ENCODE measurements around the gene PRELP. TPM values are rescaled to one million over a fixed set of nuclear protein-coding genes. Genes with fewer than 3 reads are reported as not detected.

Gene PRELP
- total and polyA plus RNA-seq, 10 of the 15 experiments (the other 5 are each of a cell fraction or from before 2014, with no cell fraction given), result 0.03 to 0.05 TPM; not detected in 8

DNA sequence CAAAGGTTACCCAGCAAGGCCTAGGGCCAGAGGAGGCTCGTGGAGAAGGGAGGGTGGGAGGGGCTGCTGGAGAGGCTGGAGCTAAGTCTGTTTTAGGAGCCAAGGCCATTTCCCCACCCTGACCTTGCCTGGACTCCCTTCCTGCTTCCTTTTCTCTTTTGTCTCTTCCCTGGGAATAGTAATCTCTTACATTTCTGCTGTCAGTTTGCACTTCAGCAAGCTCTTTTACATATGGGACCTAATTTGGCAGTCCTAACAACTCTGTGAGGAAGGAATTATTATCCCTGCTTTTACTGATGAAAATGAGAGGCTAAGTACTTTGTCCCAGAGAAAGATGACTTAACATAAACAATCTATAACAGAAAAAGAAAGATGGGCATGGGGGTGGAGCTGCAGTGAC is 32.2 kb downstream of the PRELP start (continued):
- TF ChIP-seq, protein P1, sequence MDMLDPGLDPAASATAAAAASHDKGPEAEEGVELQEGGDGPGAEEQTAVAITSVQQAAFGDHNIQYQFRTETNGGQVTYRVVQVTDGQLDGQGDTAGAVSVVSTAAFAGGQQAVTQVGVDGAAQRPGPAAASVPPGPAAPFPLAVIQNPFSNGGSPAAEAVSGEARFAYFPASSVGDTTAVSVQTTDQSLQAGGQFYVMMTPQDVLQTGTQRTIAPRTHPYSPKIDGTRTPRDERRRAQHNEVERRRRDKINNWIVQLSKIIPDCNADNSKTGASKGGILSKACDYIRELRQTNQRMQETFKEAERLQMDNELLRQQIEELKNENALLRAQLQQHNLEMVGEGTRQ (IDR thresholded peaks at IDR 0.05; ENCODE audit: borderline replicate concordance, low read depth, low read length), result no peak
- no peak for TF ChIP-seq SIX5 (IDR thresholded peaks at IDR 0.05; ENCODE audit: low read depth, low read length, severe bottlenecking)
- TF ChIP-seq, protein P2, sequence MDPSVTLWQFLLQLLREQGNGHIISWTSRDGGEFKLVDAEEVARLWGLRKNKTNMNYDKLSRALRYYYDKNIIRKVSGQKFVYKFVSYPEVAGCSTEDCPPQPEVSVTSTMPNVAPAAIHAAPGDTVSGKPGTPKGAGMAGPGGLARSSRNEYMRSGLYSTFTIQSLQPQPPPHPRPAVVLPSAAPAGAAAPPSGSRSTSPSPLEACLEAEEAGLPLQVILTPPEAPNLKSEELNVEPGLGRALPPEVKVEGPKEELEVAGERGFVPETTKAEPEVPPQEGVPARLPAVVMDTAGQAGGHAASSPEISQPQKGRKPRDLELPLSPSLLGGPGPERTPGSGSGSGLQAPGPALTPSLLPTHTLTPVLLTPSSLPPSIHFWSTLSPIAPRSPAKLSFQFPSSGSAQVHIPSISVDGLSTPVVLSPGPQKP (IDR thresholded peaks at IDR 0.05; ENCODE audit: low read depth, low read length), result no peak
- TF ChIP-seq NR2C2 (IDR thresholded peaks at IDR 0.05; ENCODE audit: borderline replicate concordance, control insufficient read depth, insufficient read length, low read depth), result no peak
- TF ChIP-seq, protein P3, sequence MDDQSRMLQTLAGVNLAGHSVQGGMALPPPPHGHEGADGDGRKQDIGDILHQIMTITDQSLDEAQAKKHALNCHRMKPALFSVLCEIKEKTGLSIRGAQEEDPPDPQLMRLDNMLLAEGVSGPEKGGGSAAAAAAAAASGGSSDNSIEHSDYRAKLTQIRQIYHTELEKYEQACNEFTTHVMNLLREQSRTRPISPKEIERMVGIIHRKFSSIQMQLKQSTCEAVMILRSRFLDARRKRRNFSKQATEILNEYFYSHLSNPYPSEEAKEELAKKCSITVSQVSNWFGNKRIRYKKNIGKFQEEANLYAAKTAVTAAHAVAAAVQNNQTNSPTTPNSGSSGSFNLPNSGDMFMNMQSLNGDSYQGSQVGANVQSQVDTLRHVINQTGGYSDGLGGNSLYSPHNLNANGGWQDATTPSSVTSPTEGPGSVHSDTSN (IDR thresholded peaks at IDR 0.05; ENCODE audit: insufficient replicate concordance, low read depth, low read length), result no peak
- no peak for TF ChIP-seq KDM1A (IDR thresholded peaks at IDR 0.05; ENCODE audit: borderline replicate concordance)

DNA sequence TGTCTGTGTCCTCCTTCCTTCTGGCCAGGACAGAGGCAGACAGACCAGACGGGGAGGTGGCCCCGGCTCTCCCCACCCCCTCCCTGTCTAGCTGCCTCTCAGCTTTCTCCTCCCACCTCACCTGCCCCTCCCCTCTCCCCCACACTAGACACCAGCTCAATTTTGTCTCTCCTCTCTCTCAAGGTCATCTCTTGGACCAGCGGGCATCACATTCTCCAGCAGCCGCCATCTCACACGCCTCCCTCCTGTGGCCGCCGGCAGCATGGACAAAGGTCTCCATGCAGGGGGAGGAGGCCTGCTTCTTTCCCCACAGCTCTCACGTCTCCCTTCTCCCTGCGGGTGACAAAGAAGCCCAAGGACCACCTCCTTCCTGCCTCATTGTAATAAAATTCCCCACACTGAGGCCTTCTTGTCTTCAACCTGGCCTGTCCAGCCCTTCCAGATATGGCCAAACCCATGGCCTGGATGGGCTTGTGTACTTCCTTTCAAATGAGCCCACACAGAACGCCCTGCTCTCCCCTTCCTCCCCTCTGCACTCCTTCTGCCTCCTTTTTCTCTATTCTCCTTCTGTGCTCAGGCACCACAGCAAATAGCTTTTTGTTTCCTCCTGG is 33.0 kb downstream of the PRELP start:
- Histone ChIP-seq H3K4me3 (no peak overlapping the region), H3K36me3 (ENCODE audit: control insufficient read depth in 2 of 2, insufficient read depth in 2 of 2, low read length in 1 of 2) (no peaks in the 10 kb centered on the region), H4K20me1 (ENCODE audit: control insufficient read depth, insufficient read depth) (no peaks in the 10 kb centered on the region), H3K4me1 (ENCODE audit: control insufficient read depth, insufficient read depth, low read length) (no peaks in the 10 kb centered on the region; the same call in 1 of the 2 replicates), H2AFZ (ENCODE audit: control insufficient read depth, low read depth, low read length) (no peak overlapping the region), H3K4me2 (ENCODE audit: control insufficient read depth, insufficient read depth) (no peak overlapping the region), H3K9ac (ENCODE audit: control insufficient read depth, insufficient read depth, low read length) (no peak overlapping the region), H3K27ac (ENCODE audit: control insufficient read depth, insufficient read depth) (no peak overlapping the region), H3K9me3 (replicated peaks; ENCODE audit: control insufficient read depth, insufficient read depth, low read length) (no peaks in the 10 kb centered on the region), H3K27me3 (replicated peaks in 1 of 2; ENCODE audit: control insufficient read depth in 2 of 2, insufficient read depth in 2 of 2, low read length in 1 of 2) (no peaks in the 10 kb centered on the region; a peak in 1 of 4 replicates), H3K79me2 (ENCODE audit: control insufficient read depth, insufficient read depth, low read length) (no peaks in the 10 kb centered on the region)
- ChIA-PET POLR2A (no interaction called here), CTCF (interaction anchor here (0.6 to 8.6 kb wide), 3 partner anchors 117 to 196 kb away, joined by 3 to 175 read pairs (median 3); no protein-coding TSS in a partner anchor), SMC1A (ENCODE audit: uncharacterized antibody, unreplicated experiment) (interaction anchor here (0.6 to 7.7 kb wide), 2 partner anchors 157 to 193 kb away, joined by 3 to 100 read pairs; no protein-coding TSS in a partner anchor), RAD21 (ENCODE audit: unreplicated experiment) (interaction anchor here (5.4 kb wide), 1 partner anchor 194 kb away, joined by 64 read pairs; no protein-coding TSS in a partner anchor)
- WGBS (ENCODE audit: insufficient coverage, insufficient replicate concordance, low lambda C conversion rate, missing lambda C conversion rate), result 51% methylated on average over 4 of the region's 10 CpGs
- in situ Hi-C loops (cut with MboI), result loop anchor here (5.0 kb wide), 1 partner anchor 194 kb away; no protein-coding TSS in a partner anchor
- BruUV-seq (replicated peaks), result no TSS peak
- no peak for ATAC-seq
- TF ChIP-seq POLR2AphosphoS2 (IDR thresholded peaks at IDR 0.05; ENCODE audit: low read depth, low read length), result no peak
- TF ChIP-seq, protein P4, sequence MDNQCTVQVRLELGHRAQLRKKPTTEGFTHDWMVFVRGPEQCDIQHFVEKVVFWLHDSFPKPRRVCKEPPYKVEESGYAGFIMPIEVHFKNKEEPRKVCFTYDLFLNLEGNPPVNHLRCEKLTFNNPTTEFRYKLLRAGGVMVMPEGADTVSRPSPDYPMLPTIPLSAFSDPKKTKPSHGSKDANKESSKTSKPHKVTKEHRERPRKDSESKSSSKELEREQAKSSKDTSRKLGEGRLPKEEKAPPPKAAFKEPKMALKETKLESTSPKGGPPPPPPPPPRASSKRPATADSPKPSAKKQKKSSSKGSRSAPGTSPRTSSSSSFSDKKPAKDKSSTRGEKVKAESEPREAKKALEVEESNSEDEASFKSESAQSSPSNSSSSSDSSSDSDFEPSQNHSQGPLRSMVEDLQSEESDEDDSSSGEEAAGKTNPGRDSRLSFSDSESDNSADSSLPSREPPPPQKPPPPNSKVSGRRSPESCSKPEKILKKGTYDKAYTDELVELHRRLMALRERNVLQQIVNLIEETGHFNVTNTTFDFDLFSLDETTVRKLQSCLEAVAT (IDR thresholded peaks at IDR 0.05), result no peak
- no peak for DNase-seq (ENCODE audit: low read depth, low spot score)
- intact Hi-C loops (cut with micrococcal nuclease; ENCODE audit: unreplicated experiment), result loop anchor here (1.0 kb wide), 1 partner anchor 194 kb away; no protein-coding TSS in a partner anchor
- no peak for FAIRE-seq

Measured in GM12878 (cell line).